ENCODE results near the gene SLC25A26.
"Not testable (repeated sequence)": the region's sequence is repeated elsewhere in the genome, so short reads cannot be mapped to it uniquely, and the experiment has no call there.

DNA sequence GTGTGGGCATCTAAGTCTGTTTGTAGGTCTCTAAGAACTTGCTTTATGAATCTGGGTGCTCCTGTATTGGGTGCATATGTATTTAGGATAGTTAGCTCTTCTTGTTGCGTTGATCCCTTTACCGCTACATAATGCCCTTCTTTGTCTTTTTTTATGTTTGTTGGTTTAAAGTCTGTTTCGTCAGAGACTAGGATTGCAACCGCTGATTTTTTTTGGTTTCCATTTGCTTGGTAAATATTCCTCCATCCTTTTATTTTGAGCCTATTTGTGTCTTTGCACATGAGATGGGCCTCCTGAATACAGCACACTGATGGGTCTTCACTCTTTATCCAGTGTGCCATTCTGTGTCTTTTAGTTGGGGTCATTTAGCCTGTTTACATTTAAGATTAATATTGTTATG is 71.1 kb downstream of the SLC25A26 start:
- TF ChIP-seq, protein P1, sequence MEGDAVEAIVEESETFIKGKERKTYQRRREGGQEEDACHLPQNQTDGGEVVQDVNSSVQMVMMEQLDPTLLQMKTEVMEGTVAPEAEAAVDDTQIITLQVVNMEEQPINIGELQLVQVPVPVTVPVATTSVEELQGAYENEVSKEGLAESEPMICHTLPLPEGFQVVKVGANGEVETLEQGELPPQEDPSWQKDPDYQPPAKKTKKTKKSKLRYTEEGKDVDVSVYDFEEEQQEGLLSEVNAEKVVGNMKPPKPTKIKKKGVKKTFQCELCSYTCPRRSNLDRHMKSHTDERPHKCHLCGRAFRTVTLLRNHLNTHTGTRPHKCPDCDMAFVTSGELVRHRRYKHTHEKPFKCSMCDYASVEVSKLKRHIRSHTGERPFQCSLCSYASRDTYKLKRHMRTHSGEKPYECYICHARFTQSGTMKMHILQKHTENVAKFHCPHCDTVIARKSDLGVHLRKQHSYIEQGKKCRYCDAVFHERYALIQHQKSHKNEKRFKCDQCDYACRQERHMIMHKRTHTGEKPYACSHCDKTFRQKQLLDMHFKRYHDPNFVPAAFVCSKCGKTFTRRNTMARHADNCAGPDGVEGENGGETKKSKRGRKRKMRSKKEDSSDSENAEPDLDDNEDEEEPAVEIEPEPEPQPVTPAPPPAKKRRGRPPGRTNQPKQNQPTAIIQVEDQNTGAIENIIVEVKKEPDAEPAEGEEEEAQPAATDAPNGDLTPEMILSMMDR (conservative IDR thresholded peaks at IDR 0.05): not testable (repeated sequence)
- TF ChIP-seq ZFX (IDR thresholded peaks at IDR 0.05): not testable (repeated sequence)

Data from C4-2B (cell line).